Omental fat pad (tissue), 4 donors: ENCODE measurements around the gene IL1RAPL2. TPM values are rescaled to one million over a fixed set of nuclear protein-coding genes. Genes with fewer than 3 reads are reported as not detected.
"Not testable (repeated sequence)": the region's sequence is repeated elsewhere in the genome, so short reads cannot be mapped to it uniquely, and the experiment has no call there.

Experiments
- ATAC-seq: fragments of 150-250 bp; one replicate; pipeline ENCODE4 v1.9.1; 2016; ENCODE audit warnings: mild to moderate bottlenecking, moderate library complexity; ENCODE audit not compliant: low FRiP score
- DNase-seq: peaks from one replicate; pipeline ENCODE4 v3.0.0-alpha.2; 2019; ENCODE audit warnings: low spot score
- CTCF ChIP-seq, 3 donors: fragments of 450-650 bp; IDR thresholded peaks; one replicate each; pipeline ENCODE4 v1.5.1; 2016 to 2017; ENCODE audit warnings: antibody characterized with exemption in 3 of 3, mild to moderate bottlenecking in 3 of 3, moderate library complexity in 2 of 3
- total RNA-seq, 4 donors: library from RNA; depleted of rRNA; stranded (reverse); fragments of >200 nt; gene quantifications; one replicate each; pipeline ENCODE4 v1.1.0, GENCODE V29; 2016

IL1RAPL2 gene
- total RNA-seq, 4 donors from 2014 or later: 0.09 TPM; not detected in 3

GRCh38 chrX:104670051-104670450, 104.1 kb downstream of the IL1RAPL2 start:
- DNase-seq: no peak
- TF ChIP-seq CTCF (IDR thresholded peaks at IDR 0.05): no peak
- ATAC-seq: no peak

- not testable (repeated sequence) for ATAC-seq, DNase-seq
These were observed 111.5 kb downstream of the IL1RAPL2 start for GRCh38 chrX:104677517-104677916.

- TF ChIP-seq CTCF (IDR thresholded peaks at IDR 0.05): no peak
- ATAC-seq: no peak
- DNase-seq: no peak
These were observed 113.2 kb downstream of the IL1RAPL2 start for GRCh38 chrX:104679175-104679574.

- TF ChIP-seq CTCF (IDR thresholded peaks at IDR 0.05): no peak
- ATAC-seq (no peak), DNase-seq (no peak)
These were observed 115.2 kb downstream of the IL1RAPL2 start for GRCh38 chrX:104681214-104681613.

GRCh38 chrX:104684077-104684476, 118.1 kb downstream of the IL1RAPL2 start:
- ATAC-seq (no peak), DNase-seq (no peak)
- TF ChIP-seq CTCF (IDR thresholded peaks at IDR 0.05): no peak

GRCh38 chrX:104695593-104695992, 129.6 kb downstream of the IL1RAPL2 start:
- ATAC-seq (no peak), DNase-seq (no peak)
- no peak for TF ChIP-seq CTCF (IDR thresholded peaks at IDR 0.05)

- DNase-seq (no peak), ATAC-seq (no peak)
- no peak for TF ChIP-seq CTCF (IDR thresholded peaks at IDR 0.05)
These were observed 130.7 kb downstream of the IL1RAPL2 start for GRCh38 chrX:104696667-104697066.

- no peak for TF ChIP-seq CTCF (IDR thresholded peaks at IDR 0.05)
- ATAC-seq: no peak
- no peak for DNase-seq
These were observed 131.3 kb downstream of the IL1RAPL2 start for GRCh38 chrX:104697294-104697693.
